LNCAP (cell line): ENCODE measurements around the gene TMA7.

Source experiments
- CTCF ChIP-seq: fragments of 450-650 bp; IDR thresholded peaks from 2 replicates; pipeline ENCODE4 v1.5.1; 2017; ENCODE audit warnings: mild to moderate bottlenecking

Gene TMA7

DNA sequence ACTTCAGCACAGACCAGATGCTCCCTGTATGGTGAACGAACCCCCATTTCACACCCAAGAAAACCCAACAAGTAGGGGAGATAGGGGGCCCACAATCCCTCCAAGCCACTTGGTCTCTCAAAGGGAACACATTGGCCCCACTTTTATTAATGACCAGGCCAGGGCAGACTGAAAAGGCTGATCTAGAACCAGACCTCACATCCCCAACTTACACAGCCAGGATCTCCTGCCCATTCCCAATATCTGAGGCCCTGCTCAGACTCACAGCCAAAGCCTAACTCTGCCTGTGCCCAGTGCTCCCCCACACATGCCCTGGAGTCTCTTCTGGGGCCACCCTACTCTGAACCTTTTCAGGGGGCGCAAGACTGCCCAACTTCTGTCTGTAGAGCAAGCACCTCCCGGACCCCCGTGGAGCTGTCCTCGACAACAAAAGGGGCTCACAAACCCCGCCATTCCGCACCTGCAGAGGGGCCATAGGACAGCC lies 11.9 kb upstream of the TMA7 start:
- no peak for TF ChIP-seq CTCF

- TF ChIP-seq CTCF = no peak
Measured at GRCh38 chr3:48428572-48429316, 11.3 kb upstream of the TMA7 start.

GRCh38 chr3:48429317-48429959 lies 10.6 kb upstream of the TMA7 start:
- no peak for TF ChIP-seq CTCF

- TF ChIP-seq CTCF = no peak
Measured at GRCh38 chr3:48429960-48430707, 9.9 kb upstream of the TMA7 start, which contains the start of gene PLXNB1. PLXNB1 (minus strand) TSS chr3:48430086; CDS start chr3:48424611, 5,475 bp downstream.

DNA sequence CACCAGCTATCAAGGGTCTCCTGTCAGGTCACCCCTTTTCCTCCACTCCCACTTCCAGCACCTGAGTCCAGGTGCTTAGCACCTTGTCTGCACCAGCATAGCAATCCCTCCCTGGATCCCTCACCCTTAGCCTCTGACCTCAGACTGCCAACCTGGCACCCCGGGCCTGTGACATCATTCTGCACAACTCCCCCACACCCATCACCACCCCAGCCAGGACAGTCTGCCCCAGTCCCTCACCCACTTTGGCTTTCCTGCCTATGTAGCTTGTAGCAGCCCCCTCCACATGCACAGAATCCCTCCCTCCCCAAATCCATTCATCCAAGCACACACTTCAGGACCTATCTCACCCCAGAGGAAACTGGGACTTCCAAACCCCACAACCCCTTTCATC lies 9.4 kb upstream of the TMA7 start:
- no peak for TF ChIP-seq CTCF

GRCh38 chr3:48431224-48432029 lies 8.6 kb upstream of the TMA7 start:
- no peak for TF ChIP-seq CTCF
